HUES48 (cell line): Measurements from ENCODE around the gene CTNND2.

ENCODE experiments used
- H3K27ac ChIP-seq: one replicate; pipeline ENCODE4 v1.7.0; 2013; ENCODE audit warnings: low read depth, low read length, inconsistent platforms
- H3K27me3 ChIP-seq: 2 replicates; pipeline ENCODE4 v1.6.1; 2013; ENCODE audit warnings: mild to moderate bottlenecking, low read length; ENCODE audit not compliant: control insufficient read depth, insufficient read depth
- H3K36me3 ChIP-seq: 2 replicates; pipeline ENCODE4 v1.6.1; 2013; ENCODE audit warnings: low read length; ENCODE audit not compliant: control insufficient read depth, insufficient read depth
- H3K4me1 ChIP-seq: 2 replicates; pipeline ENCODE4 v1.6.1; 2013; ENCODE audit warnings: mild to moderate bottlenecking, low read length; ENCODE audit not compliant: control insufficient read depth, insufficient read depth
- H3K4me3 ChIP-seq: 2 replicates; pipeline ENCODE4 v1.5.1; 2013; ENCODE audit warnings: mild to moderate bottlenecking, low read depth, low read length
- H3K9ac ChIP-seq: 2 replicates; pipeline ENCODE4 v1.6.1; 2013; ENCODE audit warnings: mild to moderate bottlenecking, low read depth, low read length, moderate library complexity
- H3K9me3 ChIP-seq: 2 replicates; pipeline ENCODE4 v1.6.1; 2013; ENCODE audit warnings: low read length; ENCODE audit not compliant: control insufficient read depth, insufficient read depth

CTNND2 gene

GRCh38 chr5:10933121-10933520, 971.1 kb downstream of the CTNND2 start:
- Histone ChIP-seq H3K27me3 (no peaks in the 10 kb centered on the region), H3K9ac (no peak overlapping the region), H3K9me3 (no peaks in the 10 kb centered on the region), H3K4me3 (no peak overlapping the region), H3K4me1 (peaks cover 7% of the 10 kb centered on the region; the same call in 1 of the 2 replicates), H3K36me3 (no peaks in the 10 kb centered on the region), H3K27ac (no peak overlapping the region)

- Histone ChIP-seq H3K27me3 (no peaks in the 10 kb centered on the region), H3K9me3 (no peaks in the 10 kb centered on the region), H3K27ac (no peak overlapping the region), H3K4me3 (no peak overlapping the region), H3K4me1 (peaks cover 7% of the 10 kb centered on the region; the same call in 1 of the 2 replicates), H3K9ac (no peak overlapping the region), H3K36me3 (no peaks in the 10 kb centered on the region)
These were observed 971.8 kb downstream of the CTNND2 start for GRCh38 chr5:10932426-10932825.

GRCh38 chr5:10927608-10928007, 976.6 kb downstream of the CTNND2 start:
- Histone ChIP-seq H3K9ac (no peak overlapping the region), H3K36me3 (no peaks in the 10 kb centered on the region), H3K27me3 (no peaks in the 10 kb centered on the region), H3K4me3 (no peak overlapping the region), H3K4me1 (peaks cover 2% of the 10 kb centered on the region; the same call in 1 of the 2 replicates), H3K9me3 (no peaks in the 10 kb centered on the region), H3K27ac (no peak overlapping the region)

GRCh38 chr5:10923310-10923709, 980.9 kb downstream of the CTNND2 start:
- no peak overlapping the region for H3K27ac ChIP-seq
- H3K27me3 ChIP-seq: no peaks in the 10 kb centered on the region
- no peak overlapping the region for H3K9ac ChIP-seq
- no peaks in the 10 kb centered on the region for H3K9me3 ChIP-seq
- no peak overlapping the region for H3K4me3 ChIP-seq
- H3K36me3 ChIP-seq: no peaks in the 10 kb centered on the region
- H3K4me1 ChIP-seq: no peaks in the 10 kb centered on the region
